GM23248 (cell line): Measurements from ENCODE around the gene WWOX.

Source experiments
- EZH2 ChIP-seq: fragments of 200-600 bp; sonication (generic); IDR thresholded peaks from 2 replicates; pipeline ENCODE4 v1.6.1; 2018; ENCODE audit warnings: antibody characterized with exemption, mild to moderate bottlenecking; ENCODE audit not compliant: insufficient read depth, poor library complexity, severe bottlenecking
- EZH2phosphoT487 ChIP-seq: fragments of 200-600 bp; sonication (generic); IDR thresholded peaks from 2 replicates; pipeline ENCODE4 v1.6.1; 2018; ENCODE audit warnings: antibody characterized with exemption, moderate library complexity, mild to moderate bottlenecking, low read depth; ENCODE audit not compliant: insufficient read depth

GRCh38 chr16:78596996-78597422, 497.6 kb downstream of the WWOX start:
- TF ChIP-seq EZH2 (no peak), EZH2phosphoT487 (no peak)
